ENCODE measurements around the gene RERE.
"Not testable (repeated sequence)": the region's sequence is repeated elsewhere in the genome, so short reads cannot be mapped to it uniquely, and the experiment has no call there.

Gene RERE

DNA sequence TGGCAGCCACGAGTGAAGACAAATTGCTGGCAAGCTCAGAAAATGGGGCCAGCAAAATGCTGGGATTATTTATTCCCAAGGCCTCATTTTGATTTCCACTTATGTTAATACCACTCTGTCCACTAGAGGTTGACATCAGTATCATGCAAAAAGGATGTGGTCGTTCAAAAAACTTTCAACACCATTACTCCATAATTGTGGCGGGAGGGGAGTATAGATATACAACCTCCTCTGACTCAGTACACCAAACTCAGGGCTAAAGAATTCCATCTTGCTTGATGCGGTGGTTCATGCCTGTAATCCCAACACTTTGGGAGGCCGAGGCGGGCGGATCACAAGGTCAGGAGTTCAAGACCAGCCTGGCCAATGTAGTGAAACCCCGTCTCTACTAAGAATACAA is 200.6 kb downstream of the RERE start:
- DNase-seq = not testable (repeated sequence)

DNA sequence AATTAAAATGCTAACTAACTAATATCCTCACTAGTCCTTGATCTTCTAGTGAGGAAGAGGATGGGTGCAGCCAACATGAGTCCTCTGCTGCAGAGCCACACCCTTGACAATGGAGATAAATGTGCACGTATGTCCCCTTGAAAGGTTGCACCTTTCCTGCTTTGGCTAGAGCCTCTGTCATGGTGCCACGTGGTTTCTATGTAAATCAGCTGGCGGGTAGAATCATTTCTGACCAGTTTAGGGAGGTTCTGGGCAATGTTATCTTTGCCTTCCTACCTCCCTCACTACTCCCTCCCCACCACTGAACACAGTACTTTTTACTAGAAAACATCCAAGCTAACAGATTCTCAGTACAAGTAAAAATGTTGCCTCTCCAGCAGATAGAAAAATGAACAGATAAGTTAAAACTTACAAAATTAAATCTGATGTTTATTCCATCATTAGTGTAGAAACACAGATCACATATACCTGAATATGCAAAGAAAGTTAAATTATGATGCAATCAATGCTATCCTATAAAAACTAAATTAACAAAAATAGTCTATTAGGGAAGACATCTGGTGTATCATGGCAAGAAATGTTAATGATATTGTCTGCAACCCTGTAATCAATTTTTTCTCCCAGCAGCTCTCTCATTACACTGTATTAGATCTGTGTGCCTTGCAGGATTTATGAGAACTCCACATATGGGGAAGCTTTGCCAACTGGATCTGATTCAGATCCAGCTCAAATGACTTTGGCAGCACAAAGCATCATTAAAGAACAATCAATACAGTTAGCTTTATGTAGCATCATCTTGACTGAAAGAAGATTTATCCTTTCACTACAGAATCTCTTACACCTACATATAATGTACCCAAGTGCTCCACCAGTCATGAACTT is 205.6 kb downstream of the RERE start:
- DNase-seq = not testable (repeated sequence)

DNA sequence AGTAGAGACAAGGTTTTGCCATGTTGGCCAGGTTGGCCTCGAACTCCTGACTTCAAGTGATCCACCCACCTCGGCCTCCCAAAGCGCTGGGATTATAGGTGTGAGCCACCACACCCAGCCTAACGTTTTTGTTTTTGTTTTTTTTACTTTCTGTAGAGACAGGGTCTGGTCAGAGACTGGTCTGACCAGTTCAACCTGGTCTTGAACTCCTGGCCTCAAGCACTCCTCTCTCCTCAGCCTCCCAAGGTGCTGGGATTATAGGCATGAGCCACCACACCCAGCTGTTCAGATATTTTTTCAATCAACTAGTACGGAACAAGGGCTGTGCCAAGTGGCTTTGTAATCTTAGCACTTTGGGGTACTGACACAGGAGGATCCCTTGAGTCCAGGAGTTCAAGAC is 209.5 kb downstream of the RERE start:
- no peak for DNase-seq

DNA sequence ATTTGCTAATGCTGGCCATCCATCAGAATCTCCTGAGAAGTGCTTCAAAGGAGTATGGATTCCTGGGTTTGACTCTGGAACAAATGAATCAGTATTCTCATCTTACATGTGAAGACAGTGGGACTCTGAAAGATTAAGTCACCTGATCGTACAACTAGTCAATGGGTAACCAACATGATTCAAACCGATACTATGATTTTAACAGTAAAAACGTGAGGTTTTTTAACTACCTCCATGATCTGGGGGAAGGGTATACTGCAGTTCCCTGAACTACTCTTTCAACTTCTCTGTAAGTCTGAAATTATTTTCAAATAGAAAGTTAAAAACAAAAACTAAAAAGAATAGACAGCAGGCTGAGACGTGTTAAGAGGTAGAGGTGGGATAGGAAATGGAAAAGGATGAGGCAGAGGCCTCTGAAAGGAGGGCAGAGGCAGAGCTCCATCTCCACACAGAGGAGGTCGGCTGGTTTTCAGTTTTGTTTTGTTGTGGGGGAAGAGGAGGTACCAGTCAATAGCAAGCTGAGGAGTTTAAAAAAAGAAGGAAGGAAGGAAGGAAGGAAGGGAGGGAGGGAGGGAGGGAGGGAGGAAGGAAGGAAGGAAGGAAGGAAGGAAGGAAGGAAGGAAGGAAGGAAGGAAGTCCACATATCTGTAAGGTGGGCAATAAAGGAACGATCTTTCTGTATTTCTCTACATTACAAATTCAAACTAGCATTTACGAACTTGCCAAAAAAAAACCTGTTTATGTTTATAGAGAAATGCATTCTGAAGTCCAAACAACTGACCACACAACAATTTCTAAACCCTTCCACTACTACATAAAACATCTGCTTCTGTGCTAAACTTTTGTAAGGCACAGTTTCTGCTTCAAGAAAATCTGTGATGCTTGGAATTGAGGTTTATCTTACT is 213.1 kb downstream of the RERE start:
- DNase-seq = no peak

DNA sequence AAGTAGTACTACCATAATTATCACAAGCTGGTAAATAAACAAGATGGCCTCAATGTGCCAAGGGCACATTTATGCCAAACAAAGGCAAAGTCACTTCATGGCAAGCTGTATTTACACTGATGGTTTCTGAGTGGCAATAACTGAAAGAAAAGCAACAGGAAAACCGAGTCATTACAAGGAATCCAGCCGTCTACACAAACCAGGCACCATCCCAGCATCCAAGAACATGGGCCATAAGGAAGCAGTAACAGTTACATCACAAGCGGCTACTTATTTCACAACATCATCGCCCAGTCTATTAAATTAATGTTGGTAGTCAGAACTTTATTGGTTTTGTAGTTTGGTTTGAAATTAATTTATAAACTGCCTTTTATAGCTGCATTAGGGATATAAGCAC is 214.2 kb downstream of the RERE start:
- DNase-seq = no peak

DNA sequence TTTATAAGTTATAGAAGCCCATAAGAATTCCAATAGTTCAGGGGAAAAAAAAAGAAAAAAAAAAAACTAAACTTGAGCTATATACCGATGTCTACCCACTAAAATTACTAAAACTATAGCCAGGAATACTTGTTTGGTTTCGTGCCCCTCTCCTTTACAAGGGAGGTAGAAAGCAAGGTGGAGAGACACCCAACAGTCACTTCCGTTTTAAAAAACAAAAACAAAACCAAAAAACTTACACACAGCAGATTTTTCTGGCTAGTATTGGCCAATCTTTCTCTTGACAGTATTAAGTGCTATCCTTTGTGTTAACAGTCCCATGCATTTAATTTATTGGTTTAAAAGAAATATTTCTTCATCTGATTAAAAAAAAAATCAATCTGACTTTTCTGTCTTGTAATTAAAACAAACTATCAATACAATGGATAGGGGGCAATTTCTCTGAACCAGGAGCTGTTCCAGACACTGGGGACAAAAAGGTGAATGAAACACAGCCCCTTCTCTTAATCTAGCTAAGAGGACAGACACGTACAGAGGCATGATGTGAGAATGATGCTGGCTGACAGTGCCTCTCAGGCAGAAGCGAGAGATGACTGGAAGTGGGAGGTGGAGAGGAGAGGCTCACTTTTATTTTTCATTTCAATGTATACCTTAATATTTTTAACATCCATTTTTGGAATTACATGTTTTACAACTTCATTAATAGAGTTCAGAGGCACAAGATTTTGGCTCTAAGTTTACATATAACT is 214.8 kb downstream of the RERE start:
- DNase-seq = peak in 1 of 56 donors; percentile 3

DNA sequence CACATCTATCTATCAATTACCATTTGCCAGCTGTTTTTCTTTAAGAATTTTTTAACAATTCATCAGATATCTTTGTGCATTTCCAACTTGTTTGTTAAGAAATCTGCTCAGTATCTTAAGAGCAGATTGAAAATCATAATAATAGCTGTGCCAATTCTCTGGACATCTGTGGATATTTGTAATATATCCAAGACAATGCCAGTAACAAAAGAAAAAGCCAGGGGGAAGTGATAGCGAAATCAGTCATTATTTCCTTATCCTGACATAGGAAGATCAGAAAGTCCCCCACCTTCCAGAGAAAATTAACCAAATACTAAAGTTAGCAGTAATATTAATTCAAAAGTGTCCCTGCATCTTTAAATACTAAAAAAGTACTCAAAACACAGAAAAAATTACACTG is 217.1 kb downstream of the RERE start:
- DNase-seq = no peak

DNA sequence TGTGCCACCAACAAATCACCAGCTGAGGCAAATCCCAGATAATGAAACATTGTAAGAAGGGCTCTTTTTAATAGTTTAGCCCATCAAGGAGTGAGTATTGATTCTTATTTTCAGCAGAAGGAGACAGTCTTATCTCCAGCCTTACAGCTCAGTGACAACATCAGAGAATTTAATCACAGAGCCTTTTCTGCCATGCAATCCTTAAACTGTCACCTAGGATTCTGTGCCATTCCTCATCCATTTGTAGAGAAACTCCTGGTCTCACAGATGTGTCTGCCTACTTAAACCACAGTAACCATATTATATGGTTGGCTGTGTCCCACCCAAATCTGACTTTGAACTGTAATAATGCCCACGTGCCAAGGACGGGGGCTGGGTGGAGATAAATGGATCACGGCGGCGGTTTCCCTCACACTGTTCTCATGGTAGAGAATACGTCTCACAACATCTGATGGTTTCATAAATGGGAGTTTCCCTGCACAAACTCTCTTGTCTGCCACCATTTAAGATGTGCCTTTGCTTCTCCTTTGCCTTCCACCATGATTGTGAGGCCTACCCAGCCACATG is 217.7 kb downstream of the RERE start:
- DNase-seq = no peak

DNA sequence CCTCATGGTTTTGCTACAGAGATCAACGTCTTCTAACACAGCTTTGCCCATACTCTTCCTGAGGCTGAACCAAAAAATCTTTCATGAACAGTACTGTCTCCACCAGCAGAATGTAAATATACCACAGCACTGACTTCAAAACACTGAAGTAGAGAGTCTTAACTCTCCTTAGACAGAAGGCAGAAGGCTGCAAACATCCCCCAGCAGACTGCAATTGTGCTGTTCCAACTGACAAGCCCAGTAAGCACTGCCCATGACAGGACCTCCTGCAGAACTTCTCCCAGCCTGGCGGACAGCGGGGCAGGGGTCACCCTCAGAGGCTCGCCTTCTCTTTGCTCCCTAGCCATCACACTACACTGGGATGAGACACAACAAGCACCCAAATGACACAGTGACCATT is 218.7 kb downstream of the RERE start:
- DNase-seq = peak in 17 of 56 donors; percentile 4 to 50 (median 12)

DNA sequence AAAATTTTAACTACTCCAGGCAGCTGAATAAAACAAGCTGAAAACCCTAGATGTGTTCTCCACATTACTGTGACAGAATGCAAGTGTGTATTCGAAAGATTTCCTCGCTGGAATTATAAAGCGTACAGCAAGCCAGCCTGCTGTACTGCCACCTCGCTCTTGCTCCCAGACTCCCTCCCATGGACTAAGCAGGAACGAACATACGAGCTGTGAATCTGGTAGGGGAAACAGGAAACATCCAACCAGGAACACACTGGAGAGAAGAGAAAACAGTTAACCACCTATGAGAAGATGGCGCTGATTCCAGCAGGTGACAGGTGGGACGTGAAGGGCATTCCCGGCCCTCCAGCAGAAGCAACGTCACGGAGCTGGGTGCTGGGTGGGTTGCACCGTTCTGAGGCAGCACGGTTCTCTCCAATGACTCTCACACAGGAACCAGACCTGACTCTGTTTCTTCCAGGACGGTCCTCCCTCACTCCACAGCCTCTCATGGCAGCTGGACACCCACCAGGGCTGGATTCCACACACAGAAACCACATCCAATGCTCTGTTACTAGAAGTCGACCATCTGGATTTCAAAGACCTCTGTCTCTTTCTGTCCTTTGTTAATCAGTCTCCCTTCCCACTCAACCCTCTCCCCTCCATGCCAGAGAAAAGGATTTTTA is 219.2 kb downstream of the RERE start:
- DNase-seq = peak in 45 of 56 donors; percentile 6 to 76 (median 45)

DNA sequence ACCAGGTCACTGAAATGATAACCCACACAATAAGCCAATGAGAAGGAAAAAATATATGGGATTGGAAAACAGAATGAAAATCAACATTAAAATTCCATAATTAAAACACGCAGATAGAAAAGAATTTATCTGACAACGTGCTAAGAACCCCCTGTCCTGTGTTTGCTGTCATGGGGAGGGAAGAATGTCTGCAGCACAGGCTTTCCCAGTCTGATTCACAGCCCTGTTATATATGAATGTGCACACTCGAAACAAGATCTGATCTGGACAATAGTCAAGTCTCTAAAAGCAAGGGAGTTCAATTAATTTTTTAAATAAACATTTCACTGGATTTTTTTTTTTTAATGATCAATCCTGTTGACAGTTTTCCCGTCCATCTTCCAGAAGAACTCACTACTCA is 220.0 kb downstream of the RERE start:
- DNase-seq = no peak

DNA sequence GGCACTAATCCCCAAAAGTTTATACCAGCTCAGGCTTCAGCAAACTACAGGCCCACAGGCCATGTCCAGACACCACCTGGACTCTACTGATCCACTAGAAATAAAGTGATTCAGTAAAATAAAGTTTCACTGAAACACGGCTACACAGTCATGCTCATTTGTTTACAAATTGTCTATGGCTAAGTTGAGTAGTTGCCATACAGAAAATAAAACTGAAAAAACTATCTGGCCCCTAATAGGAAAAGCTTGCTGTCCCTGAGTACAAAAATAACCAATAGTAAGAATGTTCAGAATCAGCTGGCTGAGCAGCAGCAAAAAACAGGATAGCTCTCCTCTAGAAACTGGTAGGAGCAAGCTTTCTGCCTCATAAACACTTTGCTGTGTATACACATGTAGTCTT is 221.5 kb downstream of the RERE start:
- DNase-seq = no peak

DNA sequence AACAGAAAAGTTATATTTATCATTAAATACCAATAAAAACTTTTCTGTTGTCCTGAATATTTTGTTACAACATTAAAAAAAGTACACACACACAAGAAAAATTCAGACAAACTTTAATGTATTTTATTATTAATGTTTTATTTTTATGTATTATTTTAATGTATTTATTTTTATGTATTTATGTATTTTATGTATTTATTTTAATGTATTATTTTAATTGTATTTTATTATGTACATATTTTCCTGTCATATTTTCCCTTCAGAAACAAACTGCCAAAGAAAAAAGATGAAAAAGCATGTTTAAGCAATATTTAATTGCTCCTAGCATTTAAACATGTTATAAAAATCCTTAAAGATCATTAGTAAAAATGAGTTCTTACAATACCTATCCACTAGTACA is 222.1 kb downstream of the RERE start:
- DNase-seq = no peak

DNA sequence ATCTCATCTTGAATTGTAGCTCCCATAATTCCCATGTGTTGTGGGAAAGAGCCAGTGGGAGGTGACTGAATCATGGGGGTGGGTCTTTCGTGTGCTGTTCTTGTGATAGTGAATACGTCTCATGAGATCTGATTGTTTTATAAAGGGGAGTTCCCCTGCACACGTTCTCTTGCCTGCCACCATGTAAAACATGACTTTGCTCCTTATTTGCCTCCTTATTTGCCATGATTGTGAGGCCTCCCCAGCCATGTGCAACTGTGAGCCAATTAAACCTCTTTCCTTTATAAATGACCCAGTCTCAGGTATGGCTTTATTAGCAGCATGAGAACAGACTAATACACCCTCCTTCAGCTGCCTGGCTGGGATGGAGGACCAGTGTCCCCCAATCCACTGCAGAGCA is 224.1 kb downstream of the RERE start:
- not testable (repeated sequence) for DNase-seq

DNA sequence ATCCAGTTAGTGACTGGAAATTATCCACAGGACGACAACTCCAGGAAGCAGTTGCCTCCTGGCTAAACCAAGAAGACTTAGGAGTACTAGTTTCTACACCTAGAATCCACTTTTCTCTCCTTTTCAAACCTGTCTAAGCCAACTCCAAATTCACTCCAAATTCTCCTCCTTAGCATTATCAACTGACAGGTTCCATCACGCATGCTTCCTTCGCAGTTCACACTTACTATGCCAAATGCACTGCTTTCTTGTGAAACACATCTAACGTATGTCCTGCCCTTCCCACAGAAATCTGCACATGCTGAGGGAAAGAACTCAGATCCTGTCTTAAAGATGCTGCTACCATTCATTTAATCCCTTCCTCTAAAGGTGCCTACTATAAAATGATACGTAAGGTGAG is 225.9 kb downstream of the RERE start:
- DNase-seq = no peak

DNA sequence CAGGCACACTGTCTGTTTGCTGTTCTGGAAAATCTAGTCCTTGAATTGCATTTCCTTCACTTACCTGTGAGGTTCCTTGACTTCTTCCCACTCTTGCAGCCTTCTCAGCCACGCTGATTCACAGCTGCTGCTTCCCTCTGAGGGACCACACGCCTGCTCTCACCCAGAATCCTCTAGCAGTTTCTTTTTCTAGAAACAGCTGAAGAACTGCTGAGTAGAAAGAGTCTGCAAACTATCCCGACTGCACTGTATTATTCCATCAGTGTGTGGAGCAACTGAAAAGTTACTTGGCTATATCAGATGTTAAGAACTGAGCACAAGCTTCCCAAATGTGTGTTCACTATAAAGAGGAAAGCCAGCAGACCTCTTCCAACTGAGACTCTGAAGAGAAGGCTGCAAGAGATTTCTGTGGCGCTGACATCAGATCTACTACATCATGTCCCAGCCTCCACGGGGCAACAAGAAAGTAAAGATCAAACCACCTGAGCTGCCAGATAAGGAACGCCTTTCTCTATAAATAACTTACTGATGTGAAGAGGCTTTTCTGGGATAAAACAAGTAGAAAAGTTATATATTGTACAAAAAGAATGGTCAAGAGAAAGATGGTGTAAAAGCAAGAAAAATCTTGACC is 226.6 kb downstream of the RERE start:
- DNase-seq = peak in 26 of 56 donors; percentile 1 to 66 (median 24)

DNA sequence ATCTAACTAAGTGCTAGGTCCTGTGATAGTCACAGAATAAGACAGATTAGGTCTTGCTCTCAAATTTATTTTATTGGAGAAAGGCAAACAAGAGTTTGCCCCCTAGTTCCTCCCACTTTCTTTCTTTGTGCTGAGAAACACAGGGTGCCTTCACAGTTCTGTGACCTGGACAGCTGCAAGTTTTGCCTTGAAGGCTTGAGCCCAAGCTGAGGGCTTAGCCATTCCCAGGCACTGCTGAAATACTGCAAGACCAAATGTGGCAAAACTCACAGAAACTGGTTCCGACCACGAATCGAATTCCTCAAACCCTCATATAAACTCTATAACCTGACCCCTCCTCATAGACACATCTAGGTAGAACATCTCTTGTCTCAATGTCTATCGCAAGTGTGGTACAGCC is 227.9 kb downstream of the RERE start:
- no peak for DNase-seq

DNA sequence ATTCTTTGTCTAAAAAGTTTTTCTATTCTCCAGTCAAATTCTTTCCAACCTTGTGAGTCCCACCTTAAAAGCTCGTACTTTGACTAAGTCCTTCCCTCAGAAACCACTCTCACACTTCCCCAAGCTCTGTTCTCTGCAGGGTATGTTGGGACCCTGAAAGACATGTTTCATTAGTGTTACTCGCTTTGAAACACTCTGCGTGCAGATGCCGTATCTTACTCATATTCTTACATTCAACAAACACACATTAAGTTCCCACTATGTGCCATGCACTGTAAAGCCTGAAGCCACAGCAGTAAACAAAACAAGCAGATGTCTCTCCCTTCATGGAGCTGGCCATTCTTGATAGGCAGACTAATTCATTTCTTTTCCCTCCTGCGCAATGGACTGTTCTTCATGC is 229.7 kb downstream of the RERE start:
- DNase-seq = no peak

DNA sequence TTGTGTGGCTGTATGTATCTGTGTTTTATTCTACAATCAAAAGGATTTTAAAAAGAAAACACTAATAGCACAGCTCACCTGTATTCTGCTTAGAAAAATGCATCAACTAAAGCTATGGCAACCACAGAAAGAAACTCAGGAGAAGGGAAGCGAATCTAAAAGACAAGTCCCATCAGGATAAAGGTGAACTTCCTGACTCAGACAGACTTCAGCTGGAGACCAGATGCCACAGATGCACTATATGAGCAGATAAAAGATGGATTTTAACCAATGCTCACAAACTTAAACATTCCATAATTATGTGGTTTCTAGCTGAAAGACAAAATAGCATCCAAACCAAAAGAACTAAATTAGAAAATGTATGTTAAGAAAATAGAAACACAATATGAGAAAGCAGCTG is 231.0 kb downstream of the RERE start:
- DNase-seq = no peak

DNA sequence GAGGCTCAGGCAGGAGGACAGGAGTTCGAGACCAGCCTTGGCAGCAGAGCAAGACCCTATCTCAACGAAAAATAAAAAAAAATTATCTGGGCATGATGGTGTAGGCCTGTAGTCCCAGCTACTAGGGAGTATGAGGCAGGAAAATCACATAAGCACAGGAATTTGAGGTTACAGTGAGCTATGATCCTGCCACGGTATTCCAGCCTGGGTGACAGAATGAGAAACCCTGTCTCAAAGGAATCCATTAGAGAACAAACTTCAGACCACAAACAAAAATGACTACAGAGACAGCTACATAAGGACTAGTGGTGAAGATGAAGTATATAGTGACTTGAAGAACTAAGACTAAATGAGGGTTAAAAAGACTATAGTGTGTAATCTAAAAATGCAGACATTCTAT is 233.1 kb downstream of the RERE start:
- DNase-seq = no peak
